MM.1S (cell line): ENCODE measurements around the gene PDCD7.
A peak's percentile ranks its signal among the peaks of the same experiment; 100 is the strongest.
"Not testable (repeated sequence)": the region's sequence is repeated elsewhere in the genome, so short reads cannot be mapped to it uniquely, and the experiment has no call there.

Source experiments
- DNase-seq: peaks from one replicate; pipeline ENCODE4 v3.0.0-alpha.2; 2015
- H2AFZ ChIP-seq: fragments of 300-600 bp; sonication (generic); 2 replicates; pipeline ENCODE4 v1.6.0; 2016; ENCODE audit warnings: antibody characterized with exemption, low read length
- H3F3A ChIP-seq: fragments of 300-600 bp; sonication (generic); 2 replicates; pipeline ENCODE4 v1.6.1; 2016; ENCODE audit warnings: mild to moderate bottlenecking, antibody characterized with exemption, low read length, moderate library complexity, mixed read lengths; ENCODE audit not compliant: insufficient read depth
- H3K27ac ChIP-seq: fragments of 300-600 bp; sonication (generic); 2 replicates; pipeline ENCODE4 v1.5.1; 2016; ENCODE audit warnings: mild to moderate bottlenecking, low read length
- H3K27me3 ChIP-seq: fragments of 300-600 bp; sonication (generic); replicated peaks from 2 replicates; pipeline ENCODE4 v1.6.0; 2016; ENCODE audit warnings: low read length; ENCODE audit not compliant: insufficient read depth
- H3K36me3 ChIP-seq: fragments of 300-600 bp; sonication (generic); replicated peaks from 2 replicates; pipeline ENCODE4 v1.6.1; 2016; ENCODE audit warnings: mild to moderate bottlenecking, low read length, mixed read lengths; ENCODE audit not compliant: insufficient read depth
- H3K4me1 ChIP-seq: fragments of 300-600 bp; sonication (generic); 2 replicates; pipeline ENCODE4 v1.6.1; 2016; ENCODE audit warnings: low read length, mixed read lengths
- H3K4me2 ChIP-seq: fragments of 300-600 bp; sonication (generic); 2 replicates; pipeline ENCODE4 v1.6.0; 2016; ENCODE audit warnings: low read depth, low read length
- H3K4me3 ChIP-seq: fragments of 300-600 bp; sonication (generic); 2 replicates; pipeline ENCODE4 v1.5.1; 2016; ENCODE audit warnings: low read length, mixed read lengths
- H3K79me2 ChIP-seq: fragments of 300-600 bp; sonication (generic); 2 replicates; pipeline ENCODE4 v1.6.1; 2016; ENCODE audit warnings: mixed run types, low read length, mixed read lengths
- H3K9ac ChIP-seq: fragments of 300-600 bp; sonication (generic); 2 replicates; pipeline ENCODE4 v1.6.1; 2016; ENCODE audit warnings: low read length, mixed read lengths
- H3K9me2 ChIP-seq: fragments of 300-600 bp; sonication (generic); replicated peaks from 2 replicates; pipeline ENCODE4 v1.6.1; 2016; ENCODE audit warnings: mild to moderate bottlenecking, low read length, mixed read lengths; ENCODE audit not compliant: insufficient read depth
- H3K9me3 ChIP-seq: fragments of 300-600 bp; sonication (generic); replicated peaks from 2 replicates; pipeline ENCODE4 v1.6.1; 2016; ENCODE audit warnings: mild to moderate bottlenecking, low read length, mixed read lengths; ENCODE audit not compliant: insufficient read depth
- H4K20me1 ChIP-seq: fragments of 300-600 bp; sonication (generic); 2 replicates; pipeline ENCODE4 v1.6.1; 2016; ENCODE audit warnings: mild to moderate bottlenecking, low read length, moderate library complexity, mixed read lengths; ENCODE audit not compliant: insufficient read depth
- EZH2 ChIP-seq: fragments of 300-600 bp; sonication (generic); optimal IDR thresholded peaks from 2 replicates; pipeline ENCODE3; 2017; ENCODE audit warnings: low read depth, mild to moderate bottlenecking, antibody characterized with exemption, low read length, mixed read lengths
- EZH2phosphoT487 ChIP-seq: fragments of 300-600 bp; sonication (generic); IDR thresholded peaks from 2 replicates; pipeline ENCODE4 v1.6.1; 2018; ENCODE audit warnings: antibody characterized with exemption, low read length
- TF ChIP-seq, protein P1 (sequence below): fragments of 300-600 bp; sonication (generic); IDR thresholded peaks from 2 replicates; pipeline ENCODE4 v1.5.1; 2016; ENCODE audit warnings: antibody characterized with exemption, low read length, mixed read lengths

Gene PDCD7

DNA sequence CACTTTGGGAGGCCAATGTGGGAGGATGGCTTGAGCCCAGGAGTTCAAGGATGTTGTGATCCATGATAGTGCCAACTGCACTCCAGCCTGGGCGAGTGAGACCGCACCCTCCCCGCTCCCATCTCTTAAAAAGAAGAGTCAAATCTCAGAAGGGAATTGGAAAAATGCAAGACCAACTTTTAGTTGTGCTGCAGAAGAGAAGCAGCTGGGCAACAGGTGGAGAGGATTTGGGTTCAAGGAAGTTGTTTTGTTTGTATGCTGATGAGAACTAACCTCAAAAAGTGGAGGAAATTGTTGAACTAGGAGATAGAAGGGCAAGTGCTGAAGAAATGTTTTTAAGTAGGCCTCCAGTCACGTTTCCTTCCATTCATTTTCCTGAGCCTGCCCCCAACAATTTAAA is 12.8 kb upstream of the PDCD7 start:
- H3K4me3 ChIP-seq, result no peak overlapping the region

DNA sequence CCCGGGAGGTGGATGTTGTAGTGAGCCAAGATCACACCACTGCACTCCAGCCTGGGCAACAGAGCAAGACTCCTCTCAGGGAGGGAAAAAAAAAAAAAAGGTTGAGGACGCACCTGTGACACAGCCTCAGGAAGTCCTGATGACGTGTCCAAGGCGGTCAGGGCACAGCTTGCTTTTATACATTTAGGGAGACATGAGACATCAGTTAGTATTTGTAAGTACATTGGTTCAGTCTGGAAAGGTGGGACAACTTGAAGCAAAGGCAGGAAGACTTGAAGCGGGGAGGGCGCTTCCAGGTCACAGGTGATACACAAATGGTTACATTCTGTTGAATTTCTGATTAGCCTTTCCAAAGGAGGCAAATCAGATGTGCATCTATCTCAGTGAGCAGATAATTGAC is 5.0 kb upstream of the PDCD7 start:
- H3K4me2 ChIP-seq, H3K9me2 ChIP-seq, H3K27me3 ChIP-seq, H3K36me3 ChIP-seq, H3K4me1 ChIP-seq, H3K9me3 ChIP-seq, DNase-seq, H3K27ac ChIP-seq, H3K79me2 ChIP-seq, H3F3A ChIP-seq, H3K9ac ChIP-seq, H4K20me1 ChIP-seq, H3K4me3 ChIP-seq, H2AFZ ChIP-seq: not testable (repeated sequence)

More for the DNA sequence above, 12.8 kb upstream of the PDCD7 start:
- no peaks in the 10 kb centered on the region for H3K4me1 ChIP-seq
- no peaks in the 10 kb centered on the region for H3K79me2 ChIP-seq
- no peaks in the 10 kb centered on the region for H3K9me3 ChIP-seq
- no peaks in the 10 kb centered on the region for H3K9me2 ChIP-seq
- no peak overlapping the region for H3K9ac ChIP-seq
- H2AFZ ChIP-seq, result no peak overlapping the region
- no peak overlapping the region for H3K27ac ChIP-seq
- no peak overlapping the region for H3K4me2 ChIP-seq
- no peaks in the 10 kb centered on the region for H3F3A ChIP-seq
- no peaks in the 10 kb centered on the region for H3K27me3 ChIP-seq
- H4K20me1 ChIP-seq, result no peaks in the 10 kb centered on the region
- no peak for DNase-seq
- TF ChIP-seq EZH2phosphoT487 (no peak), EZH2 (no peak)
- TF ChIP-seq, protein P1, sequence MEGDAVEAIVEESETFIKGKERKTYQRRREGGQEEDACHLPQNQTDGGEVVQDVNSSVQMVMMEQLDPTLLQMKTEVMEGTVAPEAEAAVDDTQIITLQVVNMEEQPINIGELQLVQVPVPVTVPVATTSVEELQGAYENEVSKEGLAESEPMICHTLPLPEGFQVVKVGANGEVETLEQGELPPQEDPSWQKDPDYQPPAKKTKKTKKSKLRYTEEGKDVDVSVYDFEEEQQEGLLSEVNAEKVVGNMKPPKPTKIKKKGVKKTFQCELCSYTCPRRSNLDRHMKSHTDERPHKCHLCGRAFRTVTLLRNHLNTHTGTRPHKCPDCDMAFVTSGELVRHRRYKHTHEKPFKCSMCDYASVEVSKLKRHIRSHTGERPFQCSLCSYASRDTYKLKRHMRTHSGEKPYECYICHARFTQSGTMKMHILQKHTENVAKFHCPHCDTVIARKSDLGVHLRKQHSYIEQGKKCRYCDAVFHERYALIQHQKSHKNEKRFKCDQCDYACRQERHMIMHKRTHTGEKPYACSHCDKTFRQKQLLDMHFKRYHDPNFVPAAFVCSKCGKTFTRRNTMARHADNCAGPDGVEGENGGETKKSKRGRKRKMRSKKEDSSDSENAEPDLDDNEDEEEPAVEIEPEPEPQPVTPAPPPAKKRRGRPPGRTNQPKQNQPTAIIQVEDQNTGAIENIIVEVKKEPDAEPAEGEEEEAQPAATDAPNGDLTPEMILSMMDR, result no peak
- peaks cover under 1% of the 10 kb centered on the region; the same call in 1 of the 2 replicates for H3K36me3 ChIP-seq

DNA sequence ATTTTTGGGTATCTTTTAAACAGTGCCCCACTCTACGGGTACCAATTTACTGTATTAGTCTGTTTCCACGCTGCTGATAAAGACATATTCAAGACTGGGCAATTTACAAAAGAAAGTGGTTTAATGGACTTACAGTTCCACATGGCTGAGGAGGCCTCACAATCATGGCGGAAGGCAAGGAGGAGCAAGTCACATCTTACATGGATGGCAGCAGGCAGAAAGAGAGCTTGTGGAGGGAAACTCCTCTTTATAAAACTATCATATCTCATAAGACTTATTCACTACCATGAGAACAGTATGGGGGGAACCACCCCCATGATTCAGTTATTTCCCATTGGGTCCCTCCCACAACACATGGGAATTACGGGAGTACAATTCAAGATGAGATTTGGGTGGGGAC is 4.3 kb upstream of the PDCD7 start:
- not testable (repeated sequence) for H3K9me3 ChIP-seq, H3K27ac ChIP-seq, H3K4me2 ChIP-seq, H2AFZ ChIP-seq, H3F3A ChIP-seq, H3K4me3 ChIP-seq, H3K4me1 ChIP-seq, H4K20me1 ChIP-seq, H3K9ac ChIP-seq, H3K79me2 ChIP-seq, H3K27me3 ChIP-seq, DNase-seq, H3K9me2 ChIP-seq, H3K36me3 ChIP-seq

DNA sequence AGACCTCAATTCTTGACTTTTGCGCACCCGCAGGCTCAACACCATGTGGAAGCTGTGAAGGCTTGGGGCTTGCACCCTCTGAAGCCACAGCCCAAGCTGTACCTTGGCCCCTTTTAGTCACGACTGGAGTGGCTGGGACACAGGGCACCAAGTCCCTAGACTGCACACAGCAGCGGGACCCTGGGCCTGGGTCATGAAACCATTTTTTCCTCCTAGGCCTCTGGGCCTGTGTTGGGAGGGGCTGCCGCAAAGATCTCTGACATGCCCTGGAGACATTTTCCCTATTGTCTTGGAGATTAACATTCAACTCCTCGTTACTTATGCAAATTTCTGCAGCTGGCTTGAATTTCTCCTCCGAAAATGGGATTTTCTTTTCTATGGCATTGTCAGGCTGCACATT is 3.5 kb upstream of the PDCD7 start:
- not testable (repeated sequence) for H3K79me2 ChIP-seq, H3K9me3 ChIP-seq, H3K36me3 ChIP-seq, H2AFZ ChIP-seq, H3K4me1 ChIP-seq, H3K27me3 ChIP-seq, H4K20me1 ChIP-seq, H3K4me2 ChIP-seq, H3K27ac ChIP-seq, H3K9me2 ChIP-seq, H3F3A ChIP-seq, H3K4me3 ChIP-seq, H3K9ac ChIP-seq, DNase-seq

DNA sequence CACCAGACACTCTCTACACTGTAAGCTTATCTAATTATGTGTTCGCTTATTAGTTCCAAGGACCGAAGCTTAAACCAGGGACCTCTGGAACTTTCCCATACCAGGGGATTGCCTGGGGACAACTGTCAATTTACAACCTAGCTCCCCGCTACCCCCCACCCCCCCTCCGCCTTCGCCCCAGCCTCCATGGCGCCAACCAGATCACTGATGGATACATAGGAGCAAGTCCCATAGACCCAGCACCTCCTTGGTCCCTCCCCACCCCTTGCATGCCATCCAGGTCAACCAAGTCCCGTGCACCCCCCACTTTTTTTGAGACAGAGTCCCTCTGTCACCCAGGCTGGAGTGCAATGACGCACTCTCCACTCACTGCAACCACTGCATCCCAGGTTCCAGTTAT is 930 bp upstream of the PDCD7 start:
- H3K4me2 ChIP-seq, result peak overlapping the region; percentile 84; the same call in 1 of the 2 replicates

More for the DNA sequence above, 930 bp upstream of the PDCD7 start:
- no peak overlapping the region for H3K27ac ChIP-seq
- no peaks in the 10 kb centered on the region for H3K4me1 ChIP-seq
- peaks cover 31% of the 10 kb centered on the region for H3K79me2 ChIP-seq
- H2AFZ ChIP-seq, result peak overlapping the region; percentile 89
- no peaks in the 10 kb centered on the region for H3K27me3 ChIP-seq
- peaks cover 6% of the 10 kb centered on the region; the same call in 1 of the 2 replicates for H3F3A ChIP-seq
- TF ChIP-seq EZH2phosphoT487 (no peak), EZH2 (no peak)
- TF ChIP-seq, protein P1, result no peak
- no peaks in the 10 kb centered on the region for H3K9me2 ChIP-seq
- H4K20me1 ChIP-seq, result no peaks in the 10 kb centered on the region
- DNase-seq, result no peak
- 0 out of 2 replicates have a peak overlapping the region, but pooled peaks have one; percentile 85 for H3K4me3 ChIP-seq
- H3K9ac ChIP-seq, result peak overlapping the region; percentile 88; the same call in 1 of the 2 replicates
- H3K36me3 ChIP-seq, result no peaks in the 10 kb centered on the region
- H3K9me3 ChIP-seq, result no peaks in the 10 kb centered on the region
